Suppressor macrophage treated with lipopolysaccharide for 1 hour (primary cell): ENCODE measurements around the gene ACAN.

Experiments
- DNase-seq, 3 donors: peaks; one replicate each; pipeline ENCODE4 v3.0.0-alpha.2; 2020 to 2022

ACAN gene

GRCh38 chr15:88802250-88802990, 816 bp upstream of the ACAN start:
- no peak for DNase-seq

- no peak for DNase-seq
Measured at GRCh38 chr15:88802991-88803240, 320 bp upstream of the ACAN start.

GRCh38 chr15:88803920-88804247, 648 bp downstream of the ACAN start:
- no peak for DNase-seq

GRCh38 chr15:88804257-88804656, 1.0 kb downstream of the ACAN start:
- DNase-seq = no peak

- DNase-seq = no peak
Measured at GRCh38 chr15:88805031-88805780, 2.0 kb downstream of the ACAN start.

- no peak for DNase-seq
Measured at GRCh38 chr15:88810446-88810845, 7.2 kb downstream of the ACAN start.

- DNase-seq = no peak
Measured at GRCh38 chr15:88812133-88812532, 8.9 kb downstream of the ACAN start.

GRCh38 chr15:88813960-88814359, 10.7 kb downstream of the ACAN start:
- DNase-seq = no peak

- DNase-seq = no peak
Measured at GRCh38 chr15:88814393-88814792, 11.2 kb downstream of the ACAN start.

- no peak for DNase-seq
Measured at GRCh38 chr15:88818920-88819319, 15.7 kb downstream of the ACAN start.

GRCh38 chr15:88821993-88822392, 18.8 kb downstream of the ACAN start:
- no peak for DNase-seq

- no peak for DNase-seq
Measured at GRCh38 chr15:88828791-88829190, 25.6 kb downstream of the ACAN start.

- no peak for DNase-seq
Measured at GRCh38 chr15:88830016-88830415, 26.8 kb downstream of the ACAN start.

GRCh38 chr15:88832820-88833730, 29.8 kb downstream of the ACAN start:
- no peak for DNase-seq

- no peak for DNase-seq
Measured at GRCh38 chr15:88833731-88834100, 30.5 kb downstream of the ACAN start.

GRCh38 chr15:88834211-88834812, 31.1 kb downstream of the ACAN start:
- peak; percentile 17 to 43 (median 41) for DNase-seq

- no peak for DNase-seq
Measured at GRCh38 chr15:88835119-88835518, 31.9 kb downstream of the ACAN start.

GRCh38 chr15:88835646-88836045, 32.4 kb downstream of the ACAN start:
- no peak for DNase-seq

GRCh38 chr15:88838667-88839066, 35.4 kb downstream of the ACAN start:
- no peak for DNase-seq

GRCh38 chr15:88839146-88839545, 35.9 kb downstream of the ACAN start:
- DNase-seq = no peak

GRCh38 chr15:88839961-88840360, 36.7 kb downstream of the ACAN start:
- DNase-seq = no peak

GRCh38 chr15:88841236-88841635, 38.0 kb downstream of the ACAN start:
- DNase-seq = no peak

- no peak for DNase-seq
Measured at GRCh38 chr15:88842156-88842555, 38.9 kb downstream of the ACAN start.

GRCh38 chr15:88843334-88843733, 40.1 kb downstream of the ACAN start:
- DNase-seq = no peak
